Measurements from ENCODE around the gene NRAP. TPM values are rescaled to one million over a fixed set of nuclear protein-coding genes. Genes with fewer than 3 reads are reported as not detected.

The NRAP gene
- total RNA-seq, 1 experiment from 2014 or later = 0.05 TPM

DNA sequence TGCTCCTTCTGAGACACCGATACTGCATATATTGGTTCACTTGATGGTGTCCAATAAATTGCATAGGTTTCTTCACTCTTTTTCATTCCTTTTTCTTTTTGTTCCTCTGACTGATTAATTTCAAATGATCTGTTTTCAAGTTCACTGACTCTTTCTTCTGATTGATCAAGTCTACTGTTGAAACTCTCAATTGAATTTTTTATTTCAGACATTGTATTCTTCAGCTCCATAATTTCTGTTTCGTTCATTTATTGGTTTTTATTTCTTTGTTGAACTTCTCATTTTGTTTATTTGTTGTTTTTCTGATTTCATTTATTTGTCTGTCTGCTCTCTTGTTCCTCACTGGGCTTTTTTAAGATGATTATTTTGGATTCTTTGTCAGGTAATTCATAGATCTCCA, 29.5 kb upstream of the NRAP start:
- intact Hi-C loops (cut with micrococcal nuclease; ENCODE audit: unreplicated experiment) = no loop called here
- H3K9me3 ChIP-seq = peaks cover 4% of the 10 kb centered on the region; the same call in 1 of the 2 replicates
- Mint-ChIP-seq H3K4me3 (ENCODE audit: unreplicated experiment) (no peak overlapping the region), H3K9me3 (ENCODE audit: unreplicated experiment) (peaks cover 19% of the 10 kb centered on the region), H3K36me3 (ENCODE audit: insufficient read depth, unreplicated experiment) (peaks cover 13% of the 10 kb centered on the region), H3K4me1 (ENCODE audit: low read depth, unreplicated experiment) (no peaks in the 10 kb centered on the region), H3K27me3 (ENCODE audit: insufficient read depth, unreplicated experiment) (no peaks in the 10 kb centered on the region), H3K27ac (ENCODE audit: unreplicated experiment) (no peak overlapping the region)
- no peaks in the 10 kb centered on the region for H3K27me3 ChIP-seq (replicated peaks; ENCODE audit: control insufficient read depth, insufficient read depth, low read length)
- no peak overlapping the region for H3K4me3 ChIP-seq (ENCODE audit: low read depth, low read length)
- BruUV-seq (replicated peaks) = no TSS peak
- CTCF ChIA-PET = interaction anchor here (1.1 kb wide), 1 partner anchor 14 kb away, joined by 4 read pairs; no protein-coding TSS in a partner anchor
- DNase-seq = no peak
- H3K36me3 ChIP-seq (ENCODE audit: control insufficient read depth, insufficient read depth, low read length) = no peaks in the 10 kb centered on the region; the same call in 1 of the 2 replicates
- no peak for TF ChIP-seq CTCF (IDR thresholded peaks at IDR 0.05; ENCODE audit: insufficient read depth in 1 of 2, low read depth in 1 of 2, low read length in 1 of 2, severe bottlenecking in 1 of 2, unreplicated experiment in 1 of 2)
- POLR2A ChIA-PET = no interaction called here
- no peaks in the 10 kb centered on the region for H3K4me1 ChIP-seq

- H3K4me1 ChIP-seq = no peaks in the 10 kb centered on the region
- CTCF ChIA-PET = interaction anchor here (0.6 kb wide), 1 partner anchor 13 kb away, joined by 3 read pairs; no protein-coding TSS in a partner anchor
- peaks cover 25% of the 10 kb centered on the region for H3K9me3 Mint-ChIP-seq (ENCODE audit: unreplicated experiment)
- H3K36me3 ChIP-seq (ENCODE audit: control insufficient read depth, insufficient read depth, low read length) = no peaks in the 10 kb centered on the region; the same call in 1 of the 2 replicates
- no peaks in the 10 kb centered on the region for H3K4me1 Mint-ChIP-seq (ENCODE audit: low read depth, unreplicated experiment)
- H3K4me3 ChIP-seq (ENCODE audit: low read depth, low read length) = no peak overlapping the region
- POLR2A ChIA-PET = no interaction called here
- H3K27ac Mint-ChIP-seq (ENCODE audit: unreplicated experiment) = no peak overlapping the region
- peaks cover 4% of the 10 kb centered on the region; the same call in 1 of the 2 replicates for H3K9me3 ChIP-seq
- H3K4me3 Mint-ChIP-seq (ENCODE audit: unreplicated experiment) = no peak overlapping the region
- BruUV-seq (replicated peaks) = no TSS peak
- no peaks in the 10 kb centered on the region for H3K27me3 Mint-ChIP-seq (ENCODE audit: insufficient read depth, unreplicated experiment)
- no peaks in the 10 kb centered on the region for H3K27me3 ChIP-seq (replicated peaks; ENCODE audit: control insufficient read depth, insufficient read depth, low read length)
- peaks cover 11% of the 10 kb centered on the region for H3K36me3 Mint-ChIP-seq (ENCODE audit: insufficient read depth, unreplicated experiment)
- intact Hi-C loops (cut with micrococcal nuclease; ENCODE audit: unreplicated experiment) = no loop called here
- DNase-seq = no peak
- no peak for TF ChIP-seq CTCF (IDR thresholded peaks at IDR 0.05; ENCODE audit: insufficient read depth in 1 of 2, low read depth in 1 of 2, low read length in 1 of 2, severe bottlenecking in 1 of 2, unreplicated experiment in 1 of 2)
These were observed 28.4 kb upstream of the NRAP start for GRCh38 chr10:113692271-113692670.

DNA sequence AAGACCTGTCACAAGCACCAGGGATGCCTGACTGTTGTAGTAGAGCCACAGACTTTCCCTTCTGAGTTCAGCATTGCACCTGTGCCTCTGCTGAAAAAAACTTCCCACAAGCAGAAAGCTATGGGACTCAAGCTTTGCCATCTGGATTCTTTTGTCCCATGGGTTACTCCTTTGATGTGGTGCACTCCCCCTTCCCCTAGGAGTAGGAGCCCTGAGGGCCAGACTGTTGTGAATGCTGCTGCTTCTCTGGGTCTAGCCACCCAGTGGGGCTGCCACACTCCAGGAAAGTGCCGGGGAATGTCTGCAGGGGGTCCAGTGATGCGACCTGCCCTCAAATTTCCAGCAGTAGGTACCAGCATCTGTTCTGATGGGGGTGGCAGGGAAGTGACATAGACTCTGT, 27.5 kb upstream of the NRAP start:
- intact Hi-C loops (cut with micrococcal nuclease; ENCODE audit: unreplicated experiment) = no loop called here
- H3K4me1 ChIP-seq = no peaks in the 10 kb centered on the region
- no peaks in the 10 kb centered on the region for H3K27me3 Mint-ChIP-seq (ENCODE audit: insufficient read depth, unreplicated experiment)
- no peak for TF ChIP-seq CTCF (IDR thresholded peaks at IDR 0.05; ENCODE audit: insufficient read depth in 1 of 2, low read depth in 1 of 2, low read length in 1 of 2, severe bottlenecking in 1 of 2, unreplicated experiment in 1 of 2)
- no peak overlapping the region for H3K27ac Mint-ChIP-seq (ENCODE audit: unreplicated experiment)
- ChIA-PET POLR2A (no interaction called here), CTCF (no interaction called here)
- H3K9me3 ChIP-seq = peaks cover 4% of the 10 kb centered on the region; the same call in 1 of the 2 replicates
- peaks cover 31% of the 10 kb centered on the region for H3K9me3 Mint-ChIP-seq (ENCODE audit: unreplicated experiment)
- no TSS peak for BruUV-seq (replicated peaks)
- no peaks in the 10 kb centered on the region for H3K4me1 Mint-ChIP-seq (ENCODE audit: low read depth, unreplicated experiment)
- no peak overlapping the region for H3K4me3 Mint-ChIP-seq (ENCODE audit: unreplicated experiment)
- H3K36me3 Mint-ChIP-seq (ENCODE audit: insufficient read depth, unreplicated experiment) = peaks cover 11% of the 10 kb centered on the region
- H3K36me3 ChIP-seq (ENCODE audit: control insufficient read depth, insufficient read depth, low read length) = no peaks in the 10 kb centered on the region; the same call in 1 of the 2 replicates
- H3K27me3 ChIP-seq (replicated peaks; ENCODE audit: control insufficient read depth, insufficient read depth, low read length) = no peaks in the 10 kb centered on the region
- DNase-seq = no peak
- no peak overlapping the region for H3K4me3 ChIP-seq (ENCODE audit: low read depth, low read length)

All from Caco-2 (cell line).